GM12878 (cell line): ENCODE measurements around the gene MRPL38. TPM values are rescaled to one million over a fixed set of nuclear protein-coding genes. Genes with fewer than 3 reads are reported as not detected.

Experiments used
- ATAC-seq: fragments of 200-7000 bp; cut with Tn5 transposase; 3 replicates; pipeline ENCODE4 v1.9.1; 2020; ENCODE audit warnings: mild to moderate bottlenecking, moderate library complexity
- BruUV-seq: library from RNA; stranded (reverse); fragments of 400-500 nt; replicated peaks from 2 replicates; lab custom pipeline; 2021; lab: Mats Ljungman, UMichigan
- CTCF ChIA-PET: fragments of 300-600 bp; sonication (Branson Sonifier 250); formaldehyde crosslinking; extraction: SDS; loops from one replicate; lab custom pipeline; 2021; ENCODE audit warnings: inconsistent platforms; lab: Yijun Ruan, JAX
- POLR2A ChIA-PET: fragments of 350-600 bp; formaldehyde crosslinking; extraction: SDS; loops from one replicate; lab custom pipeline; 2021; ENCODE audit warnings: inconsistent platforms; lab: Charles Lee
- RAD21 ChIA-PET: fragments of 300-600 bp; sonication (Branson Sonifier 250); formaldehyde crosslinking; loops from one replicate; lab custom pipeline; 2023; ENCODE audit warnings: antibody characterized with exemption; ENCODE audit not compliant: unreplicated experiment; lab: Charles Lee
- SMC1A ChIA-PET: fragments of 300-600 bp; sonication (Branson Sonifier 250); formaldehyde crosslinking; loops from one replicate; lab custom pipeline; 2023; ENCODE audit not compliant: unreplicated experiment, uncharacterized antibody; lab: Charles Lee
- DNase-seq: peaks from one replicate; pipeline ENCODE4 v3.0.0-alpha.2; 2011; ENCODE audit warnings: low read depth, low spot score
- FAIRE-seq: peaks from 3 replicates; lab custom pipeline; 2011; peaks lifted over from hg19 to GRCh38; lab: Jason Lieb, UNC
- H2AFZ ChIP-seq: 2 replicates; pipeline ENCODE4 v1.6.0; 2011; ENCODE audit warnings: low read depth, low read length, control low read depth; ENCODE audit not compliant: control insufficient read depth
- H3K27ac ChIP-seq: 2 replicates; pipeline ENCODE4 v1.5.1; 2011; ENCODE audit warnings: control low read depth; ENCODE audit not compliant: control insufficient read depth, insufficient read depth
- H3K27me3 ChIP-seq, 2 experiments: replicated peaks in 1 of 2; 2 replicates each; pipeline versions ENCODE4 v1.6.0 to v1.6.1; 2011; ENCODE audit warnings: low read length in 1 of 2; ENCODE audit not compliant: control insufficient read depth in 2 of 2, insufficient read depth in 2 of 2
- H3K36me3 ChIP-seq, 2 experiments: 2 replicates each; pipeline ENCODE4 v1.5.1; 2011; ENCODE audit warnings: low read length in 1 of 2; ENCODE audit not compliant: control insufficient read depth in 2 of 2, insufficient read depth in 2 of 2
- H3K4me1 ChIP-seq: 2 replicates; pipeline ENCODE4 v1.6.1; 2011; ENCODE audit warnings: mild to moderate bottlenecking, low read length, moderate library complexity, mixed read lengths; ENCODE audit not compliant: control insufficient read depth, insufficient read depth
- H3K4me2 ChIP-seq: 2 replicates; pipeline ENCODE4 v1.6.0; 2011; ENCODE audit warnings: control low read depth; ENCODE audit not compliant: control insufficient read depth, insufficient read depth
- H3K4me3 ChIP-seq: fragments of 200-600 bp; sonication (generic); 2 replicates; pipeline ENCODE4 v1.5.1; 2016
- H3K79me2 ChIP-seq: 2 replicates; pipeline ENCODE4 v1.6.0; 2011; ENCODE audit warnings: low read length; ENCODE audit not compliant: control insufficient read depth, insufficient read depth
- H3K9ac ChIP-seq: 2 replicates; pipeline ENCODE4 v1.8.0; 2011; ENCODE audit warnings: low read length, control low read depth, mixed read lengths; ENCODE audit not compliant: control insufficient read depth, insufficient read depth
- H3K9me3 ChIP-seq: replicated peaks from 3 replicates; pipeline ENCODE4 v1.5.1; 2011; ENCODE audit warnings: mild to moderate bottlenecking, low read length; ENCODE audit not compliant: control insufficient read depth, insufficient read depth
- H4K20me1 ChIP-seq: 2 replicates; pipeline ENCODE4 v1.6.0; 2011; ENCODE audit not compliant: control insufficient read depth, insufficient read depth
- BCL11A ChIP-seq: IDR thresholded peaks from 2 replicates; pipeline ENCODE4 v1.6.1; 2011; ENCODE audit warnings: low read depth, low read length
- CBFB ChIP-seq: IDR thresholded peaks from 2 replicates; pipeline ENCODE4 v1.6.1; 2016; ENCODE audit warnings: antibody characterized with exemption, low read depth
- CTCF ChIP-seq, 3 experiments: IDR thresholded peaks in 2 of 3; conservative IDR thresholded peaks in 1 of 3; 2 replicates each; pipeline ENCODE4 v1.5.1; 2011; ENCODE audit warnings: low read depth in 3 of 3, low read length in 3 of 3, mild to moderate bottlenecking in 3 of 3, control low read depth in 2 of 3, moderate library complexity in 2 of 3, inconsistent platforms in 1 of 3, mixed read lengths in 1 of 3; ENCODE audit not compliant: control insufficient read depth in 2 of 3, insufficient read depth in 1 of 3; ENCODE audit errors: extremely low read depth in 1 of 3
- ESRRA ChIP-seq: IDR thresholded peaks from 2 replicates; pipeline ENCODE4 v1.6.1; 2012; ENCODE audit warnings: mild to moderate bottlenecking, low read length, improper control_type of control experiment
- PAX5 ChIP-seq: IDR thresholded peaks from 2 replicates; pipeline ENCODE4 v1.6.1; 2011; ENCODE audit warnings: low read depth, low read length, borderline replicate concordance
- POLR2A ChIP-seq: IDR thresholded peaks from 2 replicates; pipeline ENCODE4 v1.6.1; 2011; ENCODE audit warnings: low read depth, mild to moderate bottlenecking, low read length
- POLR2AphosphoS5 ChIP-seq: IDR thresholded peaks from 2 replicates; pipeline ENCODE4 v1.6.1; 2011; ENCODE audit warnings: mild to moderate bottlenecking, low read length, inconsistent platforms
- SP1 ChIP-seq: IDR thresholded peaks from one replicate; pipeline ENCODE4 v1.6.1; 2011; ENCODE audit warnings: low read depth, low read length
- SREBF2 ChIP-seq: IDR thresholded peaks from 2 replicates; pipeline ENCODE4 v1.6.1; 2012; ENCODE audit warnings: mild to moderate bottlenecking, low read length
- WRNIP1 ChIP-seq: IDR thresholded peaks from 2 replicates; pipeline ENCODE4 v1.6.1; 2011; ENCODE audit warnings: low read depth, low read length, improper control_type of control experiment, borderline replicate concordance
- ZBED1 ChIP-seq: IDR thresholded peaks from 2 replicates; pipeline ENCODE4 v1.6.1; 2016; ENCODE audit warnings: borderline replicate concordance
- ZNF592 ChIP-seq: fragments of 450-650 bp; IDR thresholded peaks from 2 replicates; pipeline ENCODE4 v1.6.1; 2017; ENCODE audit warnings: mild to moderate bottlenecking, moderate library complexity
- WGBS: methylation state at CpG from one replicate; pipeline ENCODE4 v1.1.6; 2016; ENCODE audit warnings: low lambda C conversion rate; ENCODE audit not compliant: insufficient replicate concordance, insufficient coverage; ENCODE audit errors: missing lambda C conversion rate; 5-methylcytosine and 5-hydroxymethylcytosine counted together
- in situ Hi-C: fragments of 300-500 bp; cut with MboI; formaldehyde crosslinking; loops from 9 replicates; pipeline ENCODE4 v1.14.3; 2018; ENCODE audit warnings: mixed read lengths
- intact Hi-C: fragments of 100-400 bp; cut with micrococcal nuclease; formaldehyde crosslinking; loops from one replicate; pipeline ENCODE4 v1.14.2; 2022; ENCODE audit not compliant: unreplicated experiment
- polyA plus RNA-seq, 11 experiments: library from polyadenylated mRNA; depleted of rRNA in 4 of 11; unstranded in 6 of 11; stranded (reverse) in 5 of 11; fragments of >200 nt; fragmentation: Nextera tagmentation in 4 of 11; fragmentation: Illumina TruSeq in 1 of 11; extraction: Ambion mirVana in 4 of 11; extraction: Trizol in 1 of 11; gene quantifications; 1 replicate in 1 of 11; 2 replicates in 10 of 11; pipeline versions ENCODE4 v1.2.1 to v1.2.3, GENCODE V29; 2011 to 2016; ENCODE audit warnings: inconsistent platforms in 2 of 11, missing spikeins in 2 of 11, low read depth in 1 of 11
- total RNA-seq, 4 experiments: library from RNA; depleted of rRNA in 3 of 4; stranded (reverse); fragments of >200 nt in 3 of 4; fragmentation: Illumina TruSeq in 1 of 4; extraction: Trizol in 1 of 4; gene quantifications; 2 replicates each; pipeline versions ENCODE4 v1.2.1 to v1.2.3, GENCODE V29; 2013 to 2021

The MRPL38 gene
- total and polyA plus RNA-seq, 10 of the 15 experiments (the other 5 are each of a cell fraction or from before 2014, with no cell fraction given), result 6.6 to 205 (median 53.1) TPM

GRCh38 chr17:75897160-75898019, 7.3 kb downstream of the MRPL38 start:
- H3K27ac ChIP-seq, result no peak overlapping the region
- ChIA-PET CTCF (interaction anchor here (0.5 to 4.8 kb wide), 11 partner anchors 9 to 482 kb away, joined by 3 to 43 read pairs (median 4); partner anchors contain the start of gene TRIM47), POLR2A (interaction anchor here (0.6 to 2.8 kb wide), 9 partner anchors 15 to 120 kb away, joined by 3 to 19 read pairs (median 6); partner anchors contain the start of genes ACOX1, TEN1, TRIM47 and UNK), RAD21 (interaction anchor here (0.7 to 4.5 kb wide), 7 partner anchors 21 to 144 kb away, joined by 3 to 32 read pairs (median 13); partner anchors contain the start of genes GALK1, UNC13D and WBP2), SMC1A (interaction anchor here (1.0 to 1.7 kb wide), 4 partner anchors 19 to 133 kb away, joined by 4 to 5 read pairs (median 4); partner anchors contain the start of gene TRIM47)
- H3K79me2 ChIP-seq, result peaks cover 15% of the 10 kb centered on the region
- H3K27me3 ChIP-seq, result no peaks in the 10 kb centered on the region
- H3K4me3 ChIP-seq, result peak overlapping the region; percentile 89; the same call in 1 of the 2 replicates
- no peak for DNase-seq
- no peak overlapping the region for H3K9ac ChIP-seq
- no peak for ATAC-seq
- peaks cover 10 to 17% of the 10 kb centered on the region in 2 experiments; a peak in 3 of 4 replicates for H3K36me3 ChIP-seq
- intact Hi-C loops (loop anchor here (2.0 to 5.0 kb wide), 3 partner anchors 19 to 120 kb away; partner anchors contain the start of genes TRIM47 and WBP2), in situ Hi-C loops (no loop called here)
- TF ChIP-seq CTCF (IDR thresholded peaks at IDR 0.05 in 2 of 3, conservative IDR thresholded peaks at IDR 0.05 in 1 of 3; ENCODE audit: control insufficient read depth in 2 of 3, extremely low read depth in 1 of 3, insufficient read depth in 1 of 3, low read depth in 3 of 3, low read length in 3 of 3), result no peak
- TF ChIP-seq SREBF2, result no peak
- TF ChIP-seq ESRRA, result no peak
- TF ChIP-seq WRNIP1, result no peak
- TF ChIP-seq POLR2A, result peak; percentile 8; the same call in 1 of the 2 replicates
- TF ChIP-seq PAX5, result no peak
- TF ChIP-seq SP1, result no peak
- no peak for TF ChIP-seq BCL11A
- no peak for TF ChIP-seq ZNF592
- TF ChIP-seq POLR2AphosphoS5, result 0 out of 2 replicates have a peak, but pooled peaks have one; percentile 19
- no peak for TF ChIP-seq ZBED1
- TF ChIP-seq CBFB, result no peak
- peak overlapping the region; percentile 44; the same call in 1 of the 2 replicates for H3K4me2 ChIP-seq
- H2AFZ ChIP-seq, result peak overlapping the region; percentile 20
- peaks cover 6% of the 10 kb centered on the region for H3K4me1 ChIP-seq
- 84% methylated on average over 37 of the region's 37 CpGs for WGBS
- no peaks in the 10 kb centered on the region for H3K9me3 ChIP-seq
- no TSS peak for BruUV-seq
- H4K20me1 ChIP-seq, result no peaks in the 10 kb centered on the region
- FAIRE-seq, result no peak
